Left kidney (tissue), 2 donors: ENCODE measurements around the gene GCK. TPM values are rescaled to one million over a fixed set of nuclear protein-coding genes. Genes with fewer than 3 reads are reported as not detected.

Experiments
- DNase-seq: peaks from one replicate; pipeline ENCODE4 v3.0.0-alpha.2; 2013
- polyA plus RNA-seq: library from polyadenylated mRNA; unstranded; fragments of 120-200 nt; gene quantifications from one replicate; pipeline ENCODE4 v1.2.1, GENCODE V29; 2013; ENCODE audit not compliant: insufficient read length

The GCK gene
- polyA plus RNA-seq, 1 donor: 2.8 TPM

GRCh38 chr7:44156453-44157010 lies 32.7 kb downstream of the GCK start:
- DNase-seq: no peak

GRCh38 chr7:44155191-44156185 lies 33.8 kb downstream of the GCK start:
- no peak for DNase-seq

- DNase-seq: no peak
Observed at GRCh38 chr7:44154703-44155102, 34.5 kb downstream of the GCK start.

GRCh38 chr7:44153948-44154335 lies 35.3 kb downstream of the GCK start:
- no peak for DNase-seq

- DNase-seq: no peak
Observed at GRCh38 chr7:44152971-44153947, 36.0 kb downstream of the GCK start.

GRCh38 chr7:44151956-44152355 lies 37.3 kb downstream of the GCK start:
- DNase-seq: no peak

- DNase-seq: no peak
Observed at GRCh38 chr7:44150966-44151941, 38.0 kb downstream of the GCK start.

GRCh38 chr7:44150466-44150832 lies 38.8 kb downstream of the GCK start:
- no peak for DNase-seq

GRCh38 chr7:44149571-44150465 lies 39.4 kb downstream of the GCK start:
- DNase-seq: no peak

GRCh38 chr7:44148961-44149536 lies 40.2 kb downstream of the GCK start:
- no peak for DNase-seq

- DNase-seq: no peak
Observed at GRCh38 chr7:44148166-44148565, 41.1 kb downstream of the GCK start.

GRCh38 chr7:44147026-44147991 lies 41.9 kb downstream of the GCK start:
- peak; percentile 57 for DNase-seq

GRCh38 chr7:44145969-44146911 lies 43.0 kb downstream of the GCK start:
- peak; percentile 70 for DNase-seq

GRCh38 chr7:44145479-44145968 lies 43.7 kb downstream of the GCK start:
- DNase-seq: no peak

GRCh38 chr7:44144968-44145478 lies 44.2 kb downstream of the GCK start:
- DNase-seq: no peak

GRCh38 chr7:44144426-44144967 lies 44.7 kb downstream of the GCK start:
- no peak for DNase-seq
